Measurements from ENCODE around the gene COL9A1.
"Not testable (repeated sequence)": the region's sequence is repeated elsewhere in the genome, so short reads cannot be mapped to it uniquely, and the experiment has no call there.

The COL9A1 gene

DNA sequence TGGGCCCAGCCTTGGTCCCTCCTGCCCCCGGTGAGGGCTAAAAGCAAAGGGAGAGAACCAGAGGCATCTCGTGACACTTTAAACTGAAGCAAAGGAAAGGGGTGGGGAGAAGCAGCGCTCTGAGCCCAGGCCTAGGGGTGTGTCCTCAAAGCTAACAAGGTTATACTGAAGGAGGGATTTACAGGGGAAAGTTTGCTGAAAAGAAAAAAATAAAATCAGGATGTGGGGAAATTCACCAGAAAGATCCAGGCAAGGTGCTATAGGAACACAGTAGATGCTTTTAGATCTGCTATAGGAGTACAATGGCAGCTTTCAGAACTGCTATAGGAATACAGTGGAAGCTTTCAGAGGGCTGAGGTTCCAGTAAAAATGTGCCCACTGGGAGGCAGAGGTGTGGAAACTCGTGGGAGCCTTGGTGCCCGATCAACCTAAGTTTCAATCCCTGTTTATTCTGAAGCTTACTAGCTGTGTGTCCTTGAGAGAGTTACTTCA lies at the start of gene COL9A1:
TSS of gene COL9A1 (minus strand) at position 51 of the 492 bp plus-strand sequence. CDS start 160 bp downstream, outside the sequence.
- no peak for DNase-seq

DNA sequence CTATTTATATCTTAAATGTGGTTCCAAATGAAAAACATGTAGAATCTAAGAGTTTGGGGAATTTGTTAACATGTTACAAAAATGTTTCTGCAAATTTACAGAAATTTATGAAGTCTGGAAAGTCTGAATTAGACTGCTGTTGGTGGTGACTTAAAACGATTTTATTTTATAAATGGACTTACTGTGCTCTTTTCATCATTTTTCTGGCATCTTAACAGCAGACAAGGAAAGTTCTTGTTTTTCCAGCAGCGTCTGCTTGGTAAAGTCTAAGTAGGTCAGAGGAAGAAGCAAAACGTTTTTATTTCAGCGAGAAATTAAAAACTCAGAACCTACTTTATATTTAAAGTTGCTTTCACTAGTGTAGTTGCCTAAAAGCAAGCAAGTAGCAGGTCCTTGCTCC lies 48.6 kb upstream of the COL9A1 start:
- DNase-seq, result no peak

DNA sequence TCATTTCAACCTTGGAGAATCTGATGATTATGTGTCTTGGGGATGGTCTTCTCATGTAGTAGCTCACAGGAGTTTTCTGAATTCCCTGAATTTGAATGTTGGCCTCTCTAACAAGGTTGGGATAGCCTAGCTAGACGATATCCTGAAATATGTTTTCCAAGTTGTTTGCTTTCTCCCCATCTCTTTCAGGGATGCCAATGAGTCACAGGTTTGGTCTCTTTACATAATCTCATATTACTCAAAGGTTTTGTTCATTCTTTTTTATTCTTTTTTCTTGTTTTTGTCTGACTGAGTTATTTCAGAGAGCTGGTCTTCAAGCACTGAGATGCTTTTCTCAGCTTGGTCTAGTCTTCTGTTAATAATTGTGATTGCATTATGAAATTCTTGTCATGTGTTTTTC lies 42.7 kb upstream of the COL9A1 start:
- no peak for DNase-seq

DNA sequence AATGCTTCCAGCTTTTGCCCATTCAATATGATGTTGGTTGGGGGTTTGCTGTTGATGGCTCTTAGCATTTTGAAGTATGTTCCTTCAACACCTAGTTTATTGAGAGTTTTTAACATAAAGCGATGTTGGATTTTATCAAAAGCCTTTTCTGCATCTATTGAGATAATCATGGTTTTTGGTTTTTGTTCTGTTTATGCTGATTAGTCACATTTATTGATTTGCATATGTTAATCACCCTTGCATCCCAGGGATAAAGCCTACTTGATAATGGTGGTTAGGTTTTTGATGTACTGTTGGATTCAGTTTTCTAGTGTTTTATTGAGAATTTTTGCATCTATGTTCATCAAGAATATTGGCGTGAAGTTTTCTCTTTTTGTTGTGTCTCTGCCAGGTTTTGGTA lies 40.4 kb upstream of the COL9A1 start:
- no peak for DNase-seq

DNA sequence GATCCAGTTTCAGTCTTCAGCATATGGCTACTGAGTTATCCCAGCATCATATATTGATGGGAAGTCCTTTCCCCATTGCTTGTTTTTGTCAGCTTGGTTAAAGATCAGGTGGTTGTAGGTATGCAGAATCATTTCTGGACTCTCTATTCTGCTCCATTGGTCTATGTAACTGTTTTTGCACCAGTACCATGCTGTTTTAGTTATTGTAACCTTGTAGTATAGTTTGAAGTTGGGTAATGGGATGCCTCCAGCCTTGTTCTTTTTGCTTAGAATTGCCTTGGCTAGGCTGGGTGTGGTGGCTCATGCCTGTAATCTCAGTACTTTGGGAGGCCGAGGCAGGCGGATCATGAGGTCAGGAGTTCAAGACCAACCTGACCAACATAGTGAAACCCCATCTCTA lies 36.9 kb upstream of the COL9A1 start:
- DNase-seq, result not testable (repeated sequence)

DNA sequence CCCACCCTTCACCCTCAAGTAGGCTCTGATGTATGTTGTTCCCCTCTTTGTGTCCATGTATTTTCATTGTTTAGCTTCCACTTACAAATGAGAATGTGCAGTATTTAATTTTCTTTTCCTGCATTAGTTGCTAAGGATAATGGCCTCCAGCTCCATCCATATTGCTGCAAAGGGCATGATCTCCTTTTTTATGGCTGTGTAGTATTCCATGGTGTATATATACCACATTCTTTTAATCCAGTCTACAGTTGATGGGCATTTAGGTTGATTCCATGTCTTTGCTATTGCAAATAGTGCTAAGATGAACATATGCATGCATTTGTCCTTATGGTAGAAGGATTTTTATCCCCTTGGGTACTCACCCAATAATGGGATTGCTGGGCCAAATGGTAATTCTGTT lies 35.9 kb upstream of the COL9A1 start:
- DNase-seq, result no peak

DNA sequence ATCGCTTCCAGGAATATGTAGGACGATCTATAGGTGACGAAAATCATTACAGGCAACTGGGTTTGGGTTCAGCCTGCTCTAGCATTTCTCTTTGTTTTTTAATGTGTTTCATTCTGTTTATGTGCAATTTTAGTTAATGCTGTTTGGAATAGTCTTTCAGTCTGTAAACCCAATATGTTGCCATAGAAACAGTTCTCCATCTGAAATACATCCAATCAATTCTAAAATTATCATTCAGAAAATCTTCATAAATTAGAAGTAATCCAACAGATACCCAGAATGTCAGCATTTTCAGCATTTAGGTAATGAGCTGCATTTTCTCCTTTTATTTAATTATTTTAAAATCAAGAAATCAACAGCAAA lies 34.8 kb upstream of the COL9A1 start:
- DNase-seq, result no peak

DNA sequence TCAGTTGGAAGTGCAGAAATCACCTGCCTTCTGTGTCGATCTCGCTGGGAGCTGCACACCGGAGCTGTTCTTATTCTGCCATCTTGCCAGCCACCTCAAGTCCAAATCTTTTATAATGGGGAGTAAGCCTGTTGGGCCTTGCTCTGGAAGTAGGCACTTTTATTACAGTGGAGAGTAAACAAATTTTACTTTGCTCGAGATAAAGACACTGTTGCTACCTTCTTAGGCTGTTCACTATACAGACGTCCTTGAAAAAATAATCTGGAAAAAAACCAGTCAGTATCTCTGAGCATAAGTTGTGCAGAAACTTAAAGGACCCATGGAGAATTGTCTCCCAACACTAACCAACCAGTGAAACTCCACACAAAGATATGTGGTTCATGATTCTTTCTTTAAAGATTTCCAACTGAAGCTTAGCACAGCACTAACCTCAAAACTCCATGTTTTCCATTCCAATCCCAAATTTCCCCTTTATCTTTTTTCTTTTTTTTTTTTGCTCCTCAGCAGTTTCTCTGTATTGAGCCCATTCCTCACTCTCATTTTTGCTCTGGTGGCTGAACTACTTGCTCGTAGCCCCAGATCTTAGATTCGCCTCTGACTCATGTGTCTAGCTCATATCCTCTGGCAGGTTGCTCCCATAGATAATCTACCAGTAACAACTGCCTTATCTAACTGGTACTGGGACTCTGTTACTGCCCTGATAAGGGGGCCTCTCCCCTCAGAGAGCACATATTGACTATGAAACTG lies 34.3 kb upstream of the COL9A1 start:
- no peak for DNase-seq

DNA sequence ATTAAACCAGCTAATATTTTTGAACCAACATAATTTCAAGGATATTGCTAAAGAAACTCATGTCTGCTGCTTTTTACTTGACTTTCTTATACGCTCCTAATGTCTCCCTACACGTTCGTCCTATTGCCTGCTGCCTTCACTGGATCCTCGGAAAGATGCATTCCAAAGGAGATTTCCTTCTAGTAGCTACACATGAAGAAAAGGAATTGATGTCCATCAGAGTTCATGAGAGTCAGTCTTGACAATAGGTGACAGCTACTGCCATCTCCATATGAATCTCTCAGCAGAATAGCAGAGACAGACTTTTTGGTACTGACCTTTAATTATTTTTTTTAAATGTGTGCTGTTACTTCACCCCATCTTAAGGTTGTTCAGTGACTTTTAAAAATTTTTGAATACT lies 24.2 kb upstream of the COL9A1 start:
- no peak for DNase-seq

DNA sequence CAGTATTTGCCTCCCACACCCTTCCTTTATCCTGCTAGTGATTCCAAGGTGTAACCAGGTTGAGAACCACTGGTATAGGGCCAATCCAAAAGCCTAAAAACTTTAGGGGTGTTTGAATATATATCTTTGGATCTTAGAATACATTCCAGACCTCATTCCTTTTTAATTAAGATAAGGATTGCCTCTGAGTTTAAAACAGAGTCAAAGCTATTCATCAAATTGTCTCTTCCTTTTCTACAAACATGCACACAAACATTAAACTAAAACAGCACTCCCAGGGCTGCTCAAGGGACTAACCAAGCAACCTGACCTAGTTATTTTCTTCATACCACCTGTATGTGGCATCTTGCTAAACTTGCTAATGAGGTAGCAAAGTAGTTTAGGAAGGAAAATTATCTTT lies 22.1 kb upstream of the COL9A1 start:
- DNase-seq, result no peak

DNA sequence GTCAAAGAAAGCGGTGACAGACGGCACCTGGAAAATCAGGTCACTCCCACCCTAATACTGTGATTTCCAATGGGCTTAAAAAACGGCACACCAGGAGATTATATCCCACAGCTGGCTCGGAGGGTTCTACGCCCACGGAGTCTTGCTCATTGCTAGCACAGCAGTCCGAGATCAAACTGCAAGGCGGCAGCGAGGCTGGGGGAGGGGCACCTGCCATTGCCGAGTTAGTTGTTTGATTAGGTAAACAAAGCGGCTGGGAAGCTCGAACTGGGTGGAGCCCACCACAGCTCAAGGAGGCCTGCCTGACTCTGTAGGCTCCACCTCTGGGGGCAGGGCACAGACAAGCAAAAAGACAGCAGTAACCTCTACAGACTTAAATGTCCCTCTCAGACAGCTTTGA lies 14.9 kb upstream of the COL9A1 start:
- not testable (repeated sequence) for DNase-seq

DNA sequence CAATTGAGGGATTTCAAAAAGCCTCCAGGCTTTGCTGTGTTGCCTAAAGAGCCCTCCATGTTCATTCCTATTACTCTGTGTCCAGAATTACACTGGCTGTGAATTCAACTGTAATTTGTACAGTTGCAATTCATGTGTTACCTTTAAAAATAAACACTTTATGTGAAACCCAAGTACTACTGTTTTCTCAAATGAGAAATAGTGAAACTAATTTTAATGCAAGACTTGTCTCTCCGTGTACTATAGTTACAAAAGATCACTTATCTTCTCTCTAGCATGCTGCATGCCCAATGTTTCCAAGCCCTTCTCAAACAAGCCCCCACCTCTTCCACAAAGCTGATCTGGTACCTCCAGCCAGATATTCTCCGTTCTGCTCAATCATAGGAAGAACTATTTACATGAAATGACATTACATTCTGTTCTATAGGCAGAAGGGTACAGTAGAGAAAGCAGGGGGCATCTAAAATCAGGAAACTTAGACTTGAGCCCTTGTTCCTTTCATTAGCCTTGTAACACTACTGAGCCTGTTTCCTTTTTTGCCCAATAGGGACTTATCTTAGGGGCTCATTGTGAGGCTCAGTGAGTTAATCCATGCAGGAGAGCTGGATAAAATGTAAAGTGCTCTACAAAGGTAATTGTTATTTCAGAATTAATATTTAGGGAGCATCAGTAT lies 12.3 kb upstream of the COL9A1 start:
- DNase-seq, result no peak

DNA sequence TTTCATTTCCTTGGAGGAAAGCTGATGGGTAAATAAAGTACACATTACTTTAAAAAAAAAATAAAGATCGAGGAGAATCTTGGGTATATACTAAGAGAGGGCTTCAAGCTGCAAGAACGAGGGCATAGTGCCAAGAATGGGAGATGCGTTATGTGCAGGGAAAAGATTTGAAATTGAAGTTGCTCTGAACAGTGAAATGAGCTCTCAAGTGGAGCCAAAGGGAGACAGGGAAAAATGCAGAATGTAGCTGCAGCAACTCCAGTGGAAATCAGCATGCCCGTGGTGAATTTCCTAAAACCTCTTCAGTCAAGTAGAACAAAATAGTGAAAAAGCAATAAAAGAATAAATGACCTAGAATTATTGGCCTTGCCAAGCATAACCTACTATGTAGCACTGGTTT lies 11.4 kb upstream of the COL9A1 start:
- DNase-seq, result no peak

DNA sequence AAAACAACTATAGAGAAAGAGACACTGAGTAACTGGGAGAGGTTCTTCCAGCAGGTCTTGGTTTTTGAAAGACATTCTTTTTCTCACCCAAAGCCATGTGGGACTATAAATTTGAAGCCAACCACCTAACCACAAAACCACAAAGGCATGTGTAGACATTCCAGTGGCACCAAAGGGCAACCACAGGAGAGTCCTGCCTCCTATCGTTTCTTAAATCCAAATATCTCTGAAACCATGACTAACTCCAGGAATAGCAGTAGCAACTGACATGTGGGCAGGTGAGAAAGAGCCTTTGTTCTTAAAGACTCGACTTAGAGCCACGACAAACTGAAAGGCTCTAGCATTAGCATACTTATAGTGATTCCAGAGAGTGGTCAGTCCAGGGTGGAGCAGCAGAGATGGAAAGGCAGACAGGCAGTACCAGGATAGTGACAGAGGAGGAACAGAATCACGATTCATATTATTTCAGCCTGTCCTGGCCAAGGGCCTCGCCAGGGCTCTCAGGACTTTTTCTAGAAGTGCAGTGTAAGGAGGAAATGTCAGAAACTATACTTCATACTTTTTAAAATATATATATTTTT lies 9.4 kb upstream of the COL9A1 start:
- DNase-seq, result no peak

DNA sequence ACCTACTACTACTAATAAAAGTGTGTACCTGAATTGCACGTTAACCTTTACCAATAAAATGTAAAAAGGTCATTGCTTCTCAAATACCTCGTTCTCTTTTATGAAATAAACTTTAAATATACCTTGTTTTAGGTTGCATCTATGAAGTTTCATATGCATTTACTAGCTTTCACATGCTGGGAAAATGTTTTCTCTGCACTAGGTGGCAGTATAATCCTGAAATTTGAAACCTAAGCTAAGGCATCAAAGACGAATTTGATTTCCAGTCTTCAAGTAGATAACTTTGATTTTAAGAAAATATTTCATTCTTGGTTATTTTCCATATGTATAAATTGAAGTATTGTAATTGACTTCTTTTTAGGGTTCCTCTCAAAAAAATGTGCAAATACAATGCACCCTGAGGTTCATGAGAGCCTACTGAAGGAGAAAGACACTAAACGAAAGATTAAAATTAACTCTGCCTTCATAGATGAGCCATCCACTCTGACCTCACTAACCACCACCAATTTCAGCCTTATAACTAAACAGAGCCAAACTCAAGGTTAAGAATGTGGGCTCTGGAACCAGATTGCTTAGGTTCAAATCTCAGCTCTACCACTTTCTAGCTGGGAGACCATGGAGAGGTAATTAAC lies 7.3 kb upstream of the COL9A1 start:
- DNase-seq, result no peak

DNA sequence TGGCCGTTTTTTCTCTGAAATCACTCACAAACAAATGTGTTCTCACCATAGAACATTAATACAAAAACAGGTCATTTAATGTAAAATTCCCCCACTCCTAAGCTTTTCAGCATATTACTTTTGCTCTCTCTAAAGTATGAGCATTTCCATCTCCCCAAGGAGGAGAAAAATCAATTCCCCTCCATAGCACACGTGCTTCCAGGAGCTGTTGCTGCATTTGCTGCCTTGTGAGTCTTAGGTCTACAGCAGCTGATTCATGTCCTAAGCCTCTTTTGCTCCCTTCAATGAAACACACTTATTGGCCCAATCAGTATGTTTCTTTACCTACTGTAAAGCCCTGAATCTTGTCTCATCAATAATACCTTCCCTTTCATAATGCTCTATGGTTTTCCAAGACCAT lies 6.4 kb upstream of the COL9A1 start:
- no peak for DNase-seq

DNA sequence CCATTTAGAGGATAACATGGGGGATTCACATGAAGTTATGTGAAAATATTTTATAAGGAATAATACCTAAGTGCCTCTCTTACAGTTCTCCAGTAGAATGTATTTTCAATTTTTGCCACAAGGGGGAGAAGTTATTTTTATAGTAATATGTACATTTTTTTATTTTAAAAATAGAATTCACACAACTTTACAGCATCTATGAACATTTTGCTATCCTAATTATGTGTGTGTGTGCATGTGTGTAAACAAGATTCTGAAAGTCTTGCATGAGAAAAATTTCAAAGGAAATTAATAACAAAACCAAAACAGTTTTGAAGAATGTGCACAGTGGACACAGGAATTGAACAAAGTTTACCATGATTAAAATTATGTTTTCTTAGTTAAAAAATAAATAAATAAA lies 5.3 kb upstream of the COL9A1 start:
- not testable (repeated sequence) for DNase-seq

DNA sequence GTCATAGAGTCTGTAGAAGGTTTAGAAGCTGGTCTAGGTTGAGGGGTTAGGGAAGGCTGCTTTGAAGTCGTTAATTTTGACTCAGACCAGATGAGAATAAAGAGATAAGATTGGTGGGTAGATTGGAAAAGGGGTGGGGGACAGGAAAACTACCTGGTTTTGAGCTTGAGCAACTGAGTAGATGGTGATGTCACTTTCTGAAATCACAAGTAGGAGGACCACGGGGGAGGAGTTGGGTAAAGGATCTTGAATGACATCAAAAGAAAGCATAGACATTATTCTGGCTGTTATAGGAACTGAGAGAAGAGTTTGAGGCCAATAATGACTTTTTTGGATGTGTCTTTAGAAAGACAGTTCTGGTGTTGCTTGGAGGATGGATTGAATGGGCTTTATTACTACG lies 4.1 kb upstream of the COL9A1 start:
- no peak for DNase-seq

DNA sequence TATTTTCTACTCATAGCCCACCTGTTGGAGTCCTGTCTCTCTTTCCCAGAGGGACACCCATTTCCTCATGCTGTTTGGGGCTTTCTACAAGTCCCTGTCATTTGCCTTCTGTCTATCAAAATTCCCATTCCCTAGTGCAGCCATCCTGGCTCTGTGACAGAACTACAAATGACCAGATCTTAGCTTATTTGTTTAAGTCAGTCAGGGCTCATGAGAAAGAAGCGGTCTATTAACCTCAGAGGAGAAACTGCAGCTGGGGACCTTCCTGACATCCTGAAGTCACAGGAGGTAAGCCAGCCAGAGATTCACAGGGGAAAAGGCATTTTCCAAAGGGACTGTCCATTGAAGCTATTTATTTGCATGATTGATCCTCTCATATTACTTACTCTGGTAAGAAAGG lies 1.7 kb upstream of the COL9A1 start:
- no peak for DNase-seq

DNA sequence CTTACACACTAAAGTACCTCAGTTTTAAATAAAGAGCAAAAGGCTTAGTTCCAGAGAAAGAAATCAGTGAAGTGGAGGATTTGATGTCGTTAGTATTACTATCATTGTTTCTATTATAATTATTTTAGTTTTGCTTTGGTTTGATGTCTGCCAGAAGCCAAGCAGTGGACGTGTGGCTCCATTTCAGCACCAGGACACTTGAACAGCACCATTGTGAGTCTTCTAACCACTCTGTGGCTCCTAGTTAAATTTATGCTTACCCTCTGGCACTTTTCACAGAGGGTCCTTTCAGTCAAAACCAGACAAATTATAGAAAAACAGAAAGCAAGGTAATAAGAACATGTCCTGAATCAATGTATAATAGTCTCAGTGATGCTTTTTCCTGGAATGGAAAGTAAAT lies 3.4 kb downstream of the COL9A1 start:
- no peak for DNase-seq

DNA sequence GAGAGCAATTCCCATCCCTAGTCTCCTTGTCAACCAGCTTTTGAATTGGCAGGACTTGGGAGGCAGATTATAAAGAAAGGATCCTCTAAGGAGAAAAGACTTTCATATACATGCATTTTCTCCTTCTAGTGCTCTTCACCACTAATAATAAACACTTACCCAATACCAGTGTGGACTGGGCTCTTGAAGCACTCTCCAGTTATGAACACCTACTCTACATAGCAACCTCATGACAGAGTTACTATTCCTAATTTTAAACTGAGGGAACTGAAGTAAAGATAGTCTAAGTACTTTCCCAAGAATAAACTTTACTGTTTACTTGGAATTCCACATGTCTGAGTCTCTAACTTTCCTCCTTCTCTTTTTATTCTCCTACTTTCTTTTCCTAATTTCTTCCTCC lies 4.8 kb downstream of the COL9A1 start:
- no peak for DNase-seq

DNA sequence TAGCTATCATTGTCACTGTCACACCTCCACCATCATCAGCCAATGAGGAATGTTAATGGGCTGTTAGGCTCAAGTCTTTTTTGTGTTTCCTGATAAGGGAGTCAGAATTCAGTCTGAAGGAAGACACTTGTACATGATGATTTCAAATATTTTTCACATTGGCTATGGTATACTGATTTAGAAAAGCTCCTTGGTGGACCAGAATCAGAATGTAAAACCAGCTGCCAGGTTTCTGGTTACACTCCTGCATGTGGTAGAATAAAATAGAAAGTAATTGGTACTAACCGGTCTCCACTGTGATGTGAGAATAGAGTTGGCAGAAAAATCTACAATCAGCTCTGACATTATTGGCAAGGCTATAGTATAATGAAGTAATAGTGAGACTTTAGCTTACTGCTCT lies 10.7 kb downstream of the COL9A1 start:
- DNase-seq, result no peak

DNA sequence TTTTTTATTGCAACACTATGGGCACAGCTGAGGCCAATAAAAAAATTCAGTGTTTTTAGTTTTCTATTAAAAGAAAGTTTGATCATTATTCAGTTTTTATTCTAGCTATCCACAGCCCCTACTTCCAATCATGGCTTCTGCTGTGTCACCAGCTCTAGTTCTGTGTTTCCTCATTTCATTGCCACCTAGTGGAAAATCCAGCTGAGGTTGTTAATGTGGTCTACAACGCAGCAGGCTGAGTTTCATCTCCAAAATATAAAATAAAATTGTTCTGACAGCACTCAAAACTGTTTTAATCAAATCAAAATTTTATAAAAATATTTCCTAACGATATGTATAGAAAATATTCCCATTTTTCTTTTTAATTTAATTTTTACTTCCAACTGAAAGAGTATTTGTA lies 13.6 kb downstream of the COL9A1 start:
- no peak for DNase-seq

DNA sequence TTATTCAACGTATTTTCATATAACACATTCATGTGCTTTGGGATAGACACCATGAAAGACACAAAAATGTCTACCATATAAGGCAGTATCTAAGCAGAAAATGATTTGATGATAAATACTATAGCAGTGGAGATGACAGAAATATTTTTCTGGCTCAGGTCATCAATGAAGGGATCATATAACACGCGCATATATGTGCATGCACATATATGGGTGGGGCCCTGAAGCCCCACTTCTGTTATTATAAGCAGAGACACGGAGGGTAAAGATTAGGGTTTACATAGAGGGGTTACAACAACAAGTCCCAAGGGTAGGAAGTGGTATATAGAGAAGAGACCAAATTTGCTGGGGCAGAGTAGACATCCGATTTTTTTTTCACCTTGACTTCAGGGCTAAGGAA lies 16.0 kb downstream of the COL9A1 start:
- DNase-seq, result no peak
